Measurements from ENCODE around the gene MAT2B. TPM values are rescaled to one million over a fixed set of nuclear protein-coding genes. Genes with fewer than 3 reads are reported as not detected.

The MAT2B gene
- polyA plus RNA-seq, 1 of the 3 experiments (the other 2 are of a cell fraction) = 30.1 TPM

DNA sequence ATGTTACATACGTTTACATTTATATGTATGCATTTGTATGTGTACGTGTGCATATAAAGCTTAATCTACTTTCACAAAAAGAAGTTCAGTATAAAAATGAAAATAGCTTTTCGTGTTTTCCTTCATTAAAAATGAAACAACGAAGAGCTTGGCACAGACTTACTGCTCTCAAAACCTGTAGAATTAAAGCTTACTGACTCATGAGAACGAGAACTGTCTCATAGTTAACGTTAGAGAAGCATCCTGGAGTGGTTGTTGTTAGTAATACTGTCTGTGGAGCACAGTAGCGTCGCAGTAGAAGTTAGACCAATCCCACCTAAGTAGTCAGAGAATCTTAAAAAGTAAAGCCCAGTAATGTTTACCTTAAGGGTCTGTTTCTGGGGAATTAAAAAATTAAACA lies 1.3 kb downstream of the MAT2B start:
- H3K9ac ChIP-seq = peak overlapping the region; percentile 87
- H3K4me3 ChIP-seq (ENCODE audit: low read depth in 2 of 2, low read length in 1 of 2) = peak overlapping the region; percentile 70 to 86
- H3K4me1 ChIP-seq (ENCODE audit: control insufficient read depth in 1 of 2, insufficient read depth in 2 of 2, low read depth in 1 of 2, low read length in 1 of 2) = peaks cover 18 to 26% of the 10 kb centered on the region in 2 experiments
- H3K27me3 ChIP-seq (ENCODE audit: insufficient read depth) = no peaks in the 10 kb centered on the region
- peaks cover 13% of the 10 kb centered on the region for H3F3A ChIP-seq (replicated peaks; ENCODE audit: insufficient read depth)
- ChIA-PET POLR2A (interaction anchor here (1.5 kb wide), 1 partner anchor 46 kb away, joined by 3 read pairs; the partner anchor contains the start of gene HMMR), CTCF (no interaction called here)
- H3K27ac ChIP-seq (ENCODE audit: low read depth in 2 of 2, low read length in 1 of 2) = peak overlapping the region; percentile 88 to 92; a peak in 3 of 4 replicates
- H3K36me3 ChIP-seq (replicated peaks in 1 of 2; ENCODE audit: control insufficient read depth in 1 of 2, insufficient read depth in 2 of 2, low read length in 1 of 2) = peaks cover 1 to 2% of the 10 kb centered on the region in 2 experiments
- no peak overlapping the region for H2AFZ ChIP-seq (ENCODE audit: low read depth)
- no peak for DNase-seq
- H3K79me2 ChIP-seq (ENCODE audit: insufficient read depth) = peaks cover 71% of the 10 kb centered on the region
- 13% methylated on average over 8 of the region's 8 CpGs for WGBS (ENCODE audit: low lambda C conversion rate)
- H3K9me3 ChIP-seq = no peaks in the 10 kb centered on the region
- no peaks in the 10 kb centered on the region for H3K9me2 ChIP-seq
- peak overlapping the region; percentile 87 for H3K4me2 ChIP-seq
- TF ChIP-seq GABPA (IDR thresholded peaks at IDR 0.05; ENCODE audit: low read depth) (no peak), NFIC (IDR thresholded peaks at IDR 0.05; ENCODE audit: borderline replicate concordance) (no peak), YY1 (IDR thresholded peaks at IDR 0.05; ENCODE audit: low read depth) (no peak), RFX5 (IDR thresholded peaks at IDR 0.05; ENCODE audit: low read length) (no peak), TCF12 (IDR thresholded peaks at IDR 0.05) (no peak), RAD21 (IDR thresholded peaks at IDR 0.05; ENCODE audit: low read length) (no peak), SIN3A (IDR thresholded peaks at IDR 0.05; ENCODE audit: borderline replicate concordance, low read depth, low read length) (no peak), RCOR1 (IDR thresholded peaks at IDR 0.05; ENCODE audit: low read length) (no peak), MEF2A (IDR thresholded peaks at IDR 0.05; ENCODE audit: borderline replicate concordance, low read depth) (no peak), FOXJ3 (CRISPR knock-in tag; IDR thresholded peaks at IDR 0.05) (no peak), FOSL2 (IDR thresholded peaks at IDR 0.05; ENCODE audit: borderline replicate concordance, low read depth) (no peak), TEAD4 (IDR thresholded peaks at IDR 0.05; ENCODE audit: borderline replicate concordance, insufficient read depth) (no peak)
- TF ChIP-seq, protein P1, sequence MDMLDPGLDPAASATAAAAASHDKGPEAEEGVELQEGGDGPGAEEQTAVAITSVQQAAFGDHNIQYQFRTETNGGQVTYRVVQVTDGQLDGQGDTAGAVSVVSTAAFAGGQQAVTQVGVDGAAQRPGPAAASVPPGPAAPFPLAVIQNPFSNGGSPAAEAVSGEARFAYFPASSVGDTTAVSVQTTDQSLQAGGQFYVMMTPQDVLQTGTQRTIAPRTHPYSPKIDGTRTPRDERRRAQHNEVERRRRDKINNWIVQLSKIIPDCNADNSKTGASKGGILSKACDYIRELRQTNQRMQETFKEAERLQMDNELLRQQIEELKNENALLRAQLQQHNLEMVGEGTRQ (IDR thresholded peaks at IDR 0.05; ENCODE audit: borderline replicate concordance, low read depth, low read length) = no peak
- TF ChIP-seq, protein P2, sequence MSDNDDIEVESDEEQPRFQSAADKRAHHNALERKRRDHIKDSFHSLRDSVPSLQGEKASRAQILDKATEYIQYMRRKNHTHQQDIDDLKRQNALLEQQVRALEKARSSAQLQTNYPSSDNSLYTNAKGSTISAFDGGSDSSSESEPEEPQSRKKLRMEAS (IDR thresholded peaks at IDR 0.05; ENCODE audit: low read depth) = no peak
- TF ChIP-seq, protein P3, sequence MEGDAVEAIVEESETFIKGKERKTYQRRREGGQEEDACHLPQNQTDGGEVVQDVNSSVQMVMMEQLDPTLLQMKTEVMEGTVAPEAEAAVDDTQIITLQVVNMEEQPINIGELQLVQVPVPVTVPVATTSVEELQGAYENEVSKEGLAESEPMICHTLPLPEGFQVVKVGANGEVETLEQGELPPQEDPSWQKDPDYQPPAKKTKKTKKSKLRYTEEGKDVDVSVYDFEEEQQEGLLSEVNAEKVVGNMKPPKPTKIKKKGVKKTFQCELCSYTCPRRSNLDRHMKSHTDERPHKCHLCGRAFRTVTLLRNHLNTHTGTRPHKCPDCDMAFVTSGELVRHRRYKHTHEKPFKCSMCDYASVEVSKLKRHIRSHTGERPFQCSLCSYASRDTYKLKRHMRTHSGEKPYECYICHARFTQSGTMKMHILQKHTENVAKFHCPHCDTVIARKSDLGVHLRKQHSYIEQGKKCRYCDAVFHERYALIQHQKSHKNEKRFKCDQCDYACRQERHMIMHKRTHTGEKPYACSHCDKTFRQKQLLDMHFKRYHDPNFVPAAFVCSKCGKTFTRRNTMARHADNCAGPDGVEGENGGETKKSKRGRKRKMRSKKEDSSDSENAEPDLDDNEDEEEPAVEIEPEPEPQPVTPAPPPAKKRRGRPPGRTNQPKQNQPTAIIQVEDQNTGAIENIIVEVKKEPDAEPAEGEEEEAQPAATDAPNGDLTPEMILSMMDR (IDR thresholded peaks at IDR 0.05) = no peak
- TF ChIP-seq, protein P4, sequence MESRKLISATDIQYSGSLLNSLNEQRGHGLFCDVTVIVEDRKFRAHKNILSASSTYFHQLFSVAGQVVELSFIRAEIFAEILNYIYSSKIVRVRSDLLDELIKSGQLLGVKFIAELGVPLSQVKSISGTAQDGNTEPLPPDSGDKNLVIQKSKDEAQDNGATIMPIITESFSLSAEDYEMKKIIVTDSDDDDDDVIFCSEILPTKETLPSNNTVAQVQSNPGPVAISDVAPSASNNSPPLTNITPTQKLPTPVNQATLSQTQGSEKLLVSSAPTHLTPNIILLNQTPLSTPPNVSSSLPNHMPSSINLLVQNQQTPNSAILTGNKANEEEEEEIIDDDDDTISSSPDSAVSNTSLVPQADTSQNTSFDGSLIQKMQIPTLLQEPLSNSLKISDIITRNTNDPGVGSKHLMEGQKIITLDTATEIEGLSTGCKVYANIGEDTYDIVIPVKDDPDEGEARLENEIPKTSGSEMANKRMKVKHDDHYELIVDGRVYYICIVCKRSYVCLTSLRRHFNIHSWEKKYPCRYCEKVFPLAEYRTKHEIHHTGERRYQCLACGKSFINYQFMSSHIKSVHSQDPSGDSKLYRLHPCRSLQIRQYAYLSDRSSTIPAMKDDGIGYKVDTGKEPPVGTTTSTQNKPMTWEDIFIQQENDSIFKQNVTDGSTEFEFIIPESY (IDR thresholded peaks at IDR 0.05; ENCODE audit: borderline replicate concordance, low read depth) = no peak
- TF ChIP-seq, protein P5, sequence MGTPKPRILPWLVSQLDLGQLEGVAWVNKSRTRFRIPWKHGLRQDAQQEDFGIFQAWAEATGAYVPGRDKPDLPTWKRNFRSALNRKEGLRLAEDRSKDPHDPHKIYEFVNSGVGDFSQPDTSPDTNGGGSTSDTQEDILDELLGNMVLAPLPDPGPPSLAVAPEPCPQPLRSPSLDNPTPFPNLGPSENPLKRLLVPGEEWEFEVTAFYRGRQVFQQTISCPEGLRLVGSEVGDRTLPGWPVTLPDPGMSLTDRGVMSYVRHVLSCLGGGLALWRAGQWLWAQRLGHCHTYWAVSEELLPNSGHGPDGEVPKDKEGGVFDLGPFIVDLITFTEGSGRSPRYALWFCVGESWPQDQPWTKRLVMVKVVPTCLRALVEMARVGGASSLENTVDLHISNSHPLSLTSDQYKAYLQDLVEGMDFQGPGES (IDR thresholded peaks at IDR 0.05; ENCODE audit: low read depth, low read length) = no peak
- peaks cover 55% of the 10 kb centered on the region for H4K20me1 ChIP-seq (ENCODE audit: insufficient read depth)

Data from SK-N-SH (cell line).